ENCODE data around the gene AGBL4.

Gene AGBL4

DNA sequence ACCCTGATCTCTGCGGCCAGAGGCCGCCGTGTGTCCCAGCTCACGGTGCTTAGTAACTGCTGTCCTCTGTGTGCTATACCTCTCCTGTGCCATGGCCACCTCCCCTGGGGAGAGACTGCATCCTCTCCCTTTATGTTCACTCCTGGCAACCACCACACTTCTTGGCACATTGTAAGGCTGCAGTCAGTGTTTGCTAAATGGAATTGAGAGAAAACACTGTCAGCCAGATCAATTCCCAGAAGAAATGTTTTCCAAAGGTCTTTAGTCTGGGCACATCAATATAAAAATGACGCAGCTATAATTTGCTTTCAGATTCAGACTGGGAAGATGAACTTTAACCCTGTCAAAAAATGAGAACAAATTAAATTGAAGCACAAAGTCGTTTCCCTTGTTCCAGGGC lies 1343.9 kb downstream of the AGBL4 start:
- DNase-seq (ENCODE audit: insufficient read length, low spot score) (no peak), FAIRE-seq (no peak)
- no peak for TF ChIP-seq POLR2A (IDR thresholded peaks at IDR 0.05; ENCODE audit: low read depth, low read length)

DNA sequence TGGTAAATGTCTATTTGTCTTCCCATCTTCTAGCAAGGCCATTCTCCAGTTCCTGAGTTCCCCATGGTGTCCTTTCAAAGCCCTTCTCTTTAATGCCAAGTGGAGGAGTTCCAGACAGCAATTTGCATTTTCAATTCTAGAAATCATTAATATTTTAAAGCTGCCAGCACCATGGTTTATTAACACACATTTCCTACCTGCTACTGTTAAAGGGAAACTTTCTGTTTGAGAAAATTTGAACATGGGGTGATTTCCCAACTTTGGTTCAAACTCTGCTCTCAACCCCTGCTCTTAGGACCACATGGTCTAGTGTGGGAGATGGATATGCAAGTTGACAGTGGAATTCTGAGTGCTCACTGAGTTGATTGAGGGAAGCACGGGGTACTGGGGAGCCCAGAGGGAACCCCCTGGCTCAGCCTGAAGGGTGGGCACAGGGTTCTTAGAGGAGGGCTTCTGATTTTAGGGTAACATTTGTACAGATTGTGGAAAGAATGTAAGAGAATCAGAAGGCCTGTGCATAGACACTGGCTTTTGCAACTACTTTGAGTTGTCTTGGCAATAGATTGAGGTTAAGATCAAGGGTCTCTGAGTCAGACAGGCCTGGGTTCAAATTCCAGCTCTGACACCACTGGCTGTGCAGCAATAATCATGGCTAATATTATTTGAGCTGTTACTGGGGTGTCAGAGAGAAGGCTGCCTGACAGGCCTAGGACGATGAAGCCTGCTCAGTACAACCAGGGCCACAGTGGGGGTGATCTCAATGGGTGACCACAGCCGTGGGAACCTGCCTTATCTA lies 1344.8 kb downstream of the AGBL4 start:
- FAIRE-seq (no peak), DNase-seq (ENCODE audit: insufficient read length, low spot score) (no peak)
- no peak for TF ChIP-seq POLR2A (IDR thresholded peaks at IDR 0.05; ENCODE audit: low read depth, low read length)

DNA sequence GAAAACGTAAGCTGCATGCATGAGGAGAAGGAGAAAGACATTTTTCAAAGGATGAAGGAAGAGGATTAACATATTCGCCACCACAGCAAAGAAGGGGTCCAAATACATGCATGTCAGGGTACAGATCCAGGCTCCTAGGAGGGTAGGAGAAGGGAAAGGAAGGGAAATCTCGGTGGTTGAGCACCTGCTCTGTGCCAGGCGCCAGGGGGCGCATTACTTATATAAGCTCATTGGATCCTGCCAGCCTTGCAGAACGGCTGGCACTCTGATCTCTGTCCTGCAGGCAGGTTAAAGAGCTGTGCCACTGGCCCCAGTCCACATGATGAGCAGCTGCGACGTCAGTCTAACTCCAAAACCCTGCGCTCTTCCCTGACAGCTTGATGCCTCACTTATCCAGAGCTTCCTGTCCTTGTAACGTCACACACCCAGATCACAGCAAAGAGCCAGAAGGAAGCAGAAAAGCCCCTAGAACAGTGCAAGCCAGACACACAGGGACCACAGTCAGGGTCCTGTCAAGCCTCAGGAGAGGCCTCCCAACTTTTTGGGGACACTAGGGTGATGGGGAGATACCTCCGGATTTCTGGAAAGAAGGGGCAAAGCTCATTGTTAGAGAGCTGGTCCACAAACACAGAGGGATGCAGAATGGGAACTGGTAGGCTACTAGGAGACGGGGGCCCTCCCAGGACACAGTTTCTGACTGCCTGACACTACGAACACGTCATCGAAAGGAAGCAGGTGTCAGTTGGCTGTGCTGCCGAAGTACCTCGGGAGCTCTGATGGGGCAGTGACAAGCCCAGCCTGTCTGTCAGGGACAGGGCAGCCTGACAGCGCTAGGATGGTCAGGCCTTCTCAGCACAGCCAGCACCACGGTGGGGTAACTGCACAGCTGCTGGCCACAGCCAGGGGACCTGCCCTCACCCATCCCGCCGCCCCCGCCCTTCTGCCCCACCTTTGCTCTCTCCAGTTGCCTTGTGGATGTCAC lies 1346.2 kb downstream of the AGBL4 start:
- no peak for TF ChIP-seq POLR2A (IDR thresholded peaks at IDR 0.05; ENCODE audit: low read depth, low read length)
- FAIRE-seq (no peak), DNase-seq (ENCODE audit: insufficient read length, low spot score) (peak; percentile 15)

DNA sequence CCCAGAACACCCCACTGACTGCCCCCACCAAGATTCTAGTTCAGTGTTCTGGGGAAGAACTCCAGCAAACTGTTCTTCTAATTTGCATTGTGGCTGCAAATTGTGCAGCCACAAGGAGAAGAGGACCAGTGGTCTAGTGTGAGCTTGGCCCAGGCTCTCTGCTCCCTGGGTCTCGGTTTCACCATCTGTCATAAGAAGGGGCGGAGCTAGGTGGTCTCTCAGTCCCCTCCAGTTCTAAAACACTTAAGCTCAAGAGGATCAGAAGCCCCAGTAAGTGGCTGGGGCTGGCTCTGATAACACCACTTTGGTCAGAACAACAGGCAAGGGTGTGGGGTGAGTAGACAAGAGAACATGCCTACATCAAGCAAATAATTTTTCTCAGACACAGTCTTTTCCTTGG lies 1346.9 kb downstream of the AGBL4 start:
- DNase-seq (ENCODE audit: insufficient read length, low spot score) (no peak), FAIRE-seq (no peak)
- TF ChIP-seq POLR2A (IDR thresholded peaks at IDR 0.05; ENCODE audit: low read depth, low read length), result no peak

DNA sequence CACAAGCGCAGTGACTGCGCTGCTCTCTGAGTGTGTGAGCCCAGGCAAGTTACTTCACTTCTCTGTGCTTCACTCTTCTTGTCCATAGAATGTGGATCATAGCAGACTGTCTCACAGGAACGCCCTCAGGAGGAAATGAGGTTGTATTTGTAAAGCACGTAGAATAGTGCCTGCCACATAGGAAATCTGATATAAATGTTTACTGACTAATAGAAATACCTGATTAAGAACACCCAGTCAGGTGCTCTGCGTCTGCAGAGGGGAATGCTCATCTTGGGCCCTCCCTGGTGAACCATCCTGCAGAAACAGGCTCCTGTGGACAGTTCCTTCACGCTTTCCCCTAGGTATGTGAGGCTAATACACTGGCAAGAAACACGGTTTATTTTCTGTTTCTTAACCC lies 1347.4 kb downstream of the AGBL4 start:
- FAIRE-seq, result no peak
- DNase-seq (ENCODE audit: insufficient read length, low spot score), result no peak
- no peak for TF ChIP-seq POLR2A (IDR thresholded peaks at IDR 0.05; ENCODE audit: low read depth, low read length)

DNA sequence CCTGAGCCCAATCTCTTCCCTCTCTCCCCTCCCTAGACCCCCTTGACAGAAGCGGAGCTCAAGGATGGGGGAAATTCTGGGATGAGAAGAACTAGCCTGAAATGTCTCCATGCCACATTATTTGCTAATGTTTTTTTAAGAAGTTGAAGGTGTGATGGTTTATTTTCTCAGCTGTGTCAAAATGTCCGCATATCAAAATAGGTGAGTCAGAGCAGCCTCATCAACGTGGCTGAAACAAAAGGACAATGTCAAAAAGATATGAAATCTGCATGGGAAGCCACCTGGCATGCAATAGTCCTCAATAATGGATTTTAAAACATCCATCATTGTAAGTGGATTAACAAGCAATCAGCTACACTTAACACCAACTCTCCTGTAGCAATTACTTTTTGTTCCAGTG lies 1348.5 kb downstream of the AGBL4 start:
- no peak for TF ChIP-seq POLR2A (IDR thresholded peaks at IDR 0.05; ENCODE audit: low read depth, low read length)
- no peak for FAIRE-seq
- no peak for DNase-seq (ENCODE audit: insufficient read length, low spot score)

DNA sequence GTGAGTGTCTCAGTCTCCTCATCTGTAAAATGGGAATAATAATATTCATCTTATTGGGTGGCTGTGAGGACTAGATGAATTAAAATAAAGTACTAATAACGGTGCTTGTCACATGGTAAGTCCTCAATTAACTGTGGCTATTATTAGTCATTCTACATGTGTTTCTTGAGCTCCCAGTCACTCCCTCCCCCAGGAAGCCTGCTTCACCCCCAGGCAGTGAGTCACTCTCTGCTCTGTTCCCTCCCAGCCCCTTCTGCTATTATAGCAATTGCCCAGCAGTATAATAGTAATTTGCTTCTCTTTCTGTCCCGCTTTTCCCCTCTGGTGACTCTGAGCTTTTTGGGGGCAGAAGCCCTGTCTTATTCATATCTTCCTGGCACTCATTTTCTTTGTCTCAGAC lies 1349.1 kb downstream of the AGBL4 start:
- FAIRE-seq, result no peak
- no peak for TF ChIP-seq POLR2A (IDR thresholded peaks at IDR 0.05; ENCODE audit: low read depth, low read length)
- peak; percentile 21 for DNase-seq (ENCODE audit: insufficient read length, low spot score)

DNA sequence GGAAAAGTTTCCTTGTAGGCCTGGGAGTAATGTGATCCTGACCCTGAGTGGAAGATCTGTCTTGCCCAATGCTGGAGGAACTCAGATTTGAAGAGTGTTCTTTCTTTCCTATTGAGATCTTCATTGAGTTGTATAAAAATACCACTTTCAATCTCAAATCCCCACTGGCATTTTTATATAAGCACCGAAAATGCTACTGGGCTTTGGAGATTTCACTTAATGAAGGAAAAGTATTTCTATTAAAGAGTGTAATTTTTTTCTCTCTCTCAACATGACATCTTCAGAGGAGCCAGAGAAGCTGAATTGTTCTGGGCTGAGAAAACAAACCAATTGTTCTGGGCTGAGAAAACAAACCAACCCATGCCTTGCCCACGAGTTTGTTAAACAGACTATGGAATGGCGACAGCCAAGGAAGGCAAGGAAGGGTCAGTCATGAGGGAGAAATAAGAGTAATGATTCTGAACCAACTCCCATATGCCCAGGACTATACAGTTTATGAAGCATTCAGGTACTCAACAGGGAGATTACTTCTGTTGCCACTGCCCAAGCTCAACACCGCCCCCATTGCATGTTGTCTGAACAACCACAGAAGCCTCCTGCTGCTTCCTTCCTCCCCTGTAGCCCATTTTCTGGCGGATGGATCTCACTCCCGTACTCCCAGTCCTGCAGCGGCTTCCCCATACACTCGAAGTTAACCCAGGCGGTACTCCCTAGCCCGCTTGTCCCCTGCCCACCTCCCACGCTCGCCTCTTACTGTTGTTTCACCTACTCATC lies 1350.2 kb downstream of the AGBL4 start:
- no peak for TF ChIP-seq POLR2A (IDR thresholded peaks at IDR 0.05; ENCODE audit: low read depth, low read length)
- DNase-seq (ENCODE audit: insufficient read length, low spot score), result no peak
- no peak for FAIRE-seq

DNA sequence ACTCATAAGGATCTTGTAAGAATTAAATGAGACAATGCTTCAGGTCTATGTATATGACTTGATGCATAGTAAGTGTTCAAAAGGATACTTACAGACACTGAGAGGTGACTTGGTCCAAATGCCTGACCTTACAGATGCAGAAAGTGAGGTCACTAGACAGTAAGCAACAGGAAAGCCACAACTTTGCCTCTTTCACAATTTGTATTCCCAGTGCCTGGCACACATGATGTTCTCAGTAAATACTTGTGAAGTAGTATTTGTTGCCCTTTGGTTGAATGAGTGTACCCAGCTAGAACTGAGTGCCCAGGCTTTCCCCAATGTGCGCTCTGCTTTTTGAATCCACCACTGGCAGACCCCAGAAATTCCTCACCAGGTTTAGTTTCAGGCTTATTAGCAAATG lies 1352.2 kb downstream of the AGBL4 start:
- FAIRE-seq, result no peak
- TF ChIP-seq POLR2A (IDR thresholded peaks at IDR 0.05; ENCODE audit: low read depth, low read length), result no peak
- DNase-seq (ENCODE audit: insufficient read length, low spot score), result no peak

DNA sequence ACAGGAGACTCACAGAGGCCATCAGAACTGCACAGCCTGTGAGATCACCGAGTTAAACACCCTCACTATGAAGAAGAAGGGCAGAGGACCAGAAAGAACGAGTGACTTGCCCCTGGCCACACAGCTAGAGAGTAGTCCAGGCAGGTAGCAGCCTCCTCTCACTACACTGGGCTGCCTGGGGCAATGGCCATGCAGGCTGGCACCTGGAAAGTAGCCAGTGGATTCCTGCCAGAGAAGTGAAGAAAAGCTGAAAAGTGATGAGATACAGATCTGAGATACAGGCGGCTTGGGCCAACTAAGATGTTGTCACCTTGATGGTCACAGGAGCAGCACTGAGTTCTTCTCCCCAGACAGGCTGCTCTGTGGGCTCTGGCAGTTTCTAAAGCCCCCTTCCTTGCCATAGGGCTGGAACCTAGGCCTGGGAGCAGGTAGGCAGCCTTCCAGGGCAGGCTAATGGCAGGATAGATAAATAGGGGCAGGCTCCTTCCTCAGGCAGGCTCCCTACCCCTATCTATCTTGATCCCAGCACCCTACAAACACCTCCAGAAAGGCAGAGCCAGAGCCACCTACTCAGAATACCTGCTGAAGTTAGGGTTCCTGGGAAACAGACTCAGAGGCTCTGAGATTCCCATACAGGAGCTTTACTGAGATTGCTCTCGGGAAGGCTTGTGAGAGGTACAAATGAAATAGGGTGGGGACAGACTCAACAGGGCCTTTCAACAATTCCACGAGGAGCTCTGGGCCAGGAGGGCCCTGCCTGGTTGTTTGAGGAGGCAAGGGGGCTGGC lies 1353.3 kb downstream of the AGBL4 start:
- no peak for TF ChIP-seq POLR2A (IDR thresholded peaks at IDR 0.05; ENCODE audit: low read depth, low read length)
- no peak for DNase-seq (ENCODE audit: insufficient read length, low spot score)
- FAIRE-seq, result no peak

DNA sequence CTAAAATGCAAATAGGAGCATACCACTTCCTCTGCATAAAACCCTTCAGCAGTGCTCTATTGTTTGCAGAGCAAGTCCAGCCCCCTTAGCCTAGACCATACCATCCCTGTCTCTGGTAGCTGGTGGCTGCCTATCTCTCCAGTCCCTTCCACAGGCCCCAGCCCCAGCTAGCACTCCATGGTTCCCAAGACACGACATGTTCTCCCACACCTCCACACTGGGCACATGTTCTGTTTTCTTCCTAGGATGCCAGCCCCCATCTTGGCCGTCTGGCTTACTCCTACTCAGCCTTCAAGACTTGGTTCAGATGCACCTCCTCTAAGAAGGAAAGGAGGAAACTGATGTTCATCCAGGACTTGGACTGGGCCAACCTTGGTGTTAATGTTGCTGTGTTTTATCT lies 1355.4 kb downstream of the AGBL4 start:
- DNase-seq (ENCODE audit: insufficient read length, low spot score) (no peak), FAIRE-seq (no peak)
- no peak for TF ChIP-seq POLR2A (IDR thresholded peaks at IDR 0.05; ENCODE audit: low read depth, low read length)

DNA sequence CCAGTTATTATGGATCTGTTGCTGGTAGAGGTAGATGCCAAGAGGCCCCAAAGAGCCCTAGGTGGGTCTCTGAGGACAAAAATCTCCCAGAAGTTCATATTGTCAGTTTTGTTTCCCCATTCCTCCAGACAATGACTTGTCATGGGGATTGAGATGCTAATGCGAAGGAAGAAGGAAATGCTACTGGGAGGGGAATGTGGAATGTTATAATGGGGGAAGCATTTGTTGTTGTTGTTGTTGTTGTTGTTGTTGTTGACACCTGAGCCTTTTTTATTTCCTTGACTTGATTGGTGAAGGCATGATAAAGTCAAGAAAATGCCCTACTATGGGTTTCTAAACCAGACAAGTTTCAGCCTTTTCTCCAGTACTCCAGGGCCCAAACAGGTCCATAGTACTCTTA lies 1356.0 kb downstream of the AGBL4 start:
- FAIRE-seq (no peak), DNase-seq (ENCODE audit: insufficient read length, low spot score) (no peak)
- TF ChIP-seq POLR2A (IDR thresholded peaks at IDR 0.05; ENCODE audit: low read depth, low read length), result no peak

DNA sequence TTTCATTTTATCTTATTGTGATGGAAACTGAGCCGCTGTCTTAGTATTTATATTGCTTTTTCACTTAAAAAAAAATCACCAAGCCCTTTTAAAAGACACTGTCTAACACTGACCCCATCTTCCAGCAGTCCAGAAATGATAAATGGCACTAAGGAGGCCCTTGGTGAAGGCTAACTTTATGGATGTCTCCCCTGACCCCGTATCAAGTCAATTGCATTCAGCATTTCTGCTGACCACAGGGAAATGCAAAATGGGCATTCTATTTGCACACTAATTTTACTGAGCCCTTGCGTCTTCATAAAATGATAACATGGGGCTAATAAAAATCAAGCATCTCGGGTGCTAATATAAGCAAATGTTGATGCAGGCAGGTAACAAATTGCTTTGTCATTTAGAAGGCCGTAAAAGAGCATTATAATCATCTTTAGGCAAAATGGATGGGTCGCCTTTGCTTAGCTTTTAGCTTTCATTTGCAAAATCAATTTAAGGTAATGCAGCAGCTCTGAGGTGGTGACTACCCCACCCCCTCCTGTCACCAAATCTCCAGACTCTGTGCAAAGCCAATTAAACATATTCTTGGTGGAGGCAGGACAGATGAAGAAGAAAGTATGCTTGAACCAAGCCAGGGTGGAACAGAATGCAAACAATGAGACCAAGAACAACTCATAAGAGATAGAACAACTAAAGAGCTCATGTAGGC lies 1357.9 kb downstream of the AGBL4 start:
- FAIRE-seq, result no peak
- no peak for DNase-seq (ENCODE audit: insufficient read length, low spot score)
- TF ChIP-seq POLR2A (IDR thresholded peaks at IDR 0.05; ENCODE audit: low read depth, low read length), result no peak

Data from H54 (cell line).